ENCODE data around the gene GIT2. TPM values are rescaled to one million over a fixed set of nuclear protein-coding genes. Genes with fewer than 3 reads are reported as not detected.

The GIT2 gene
- total and polyA plus RNA-seq, 2 experiments from 2014 or later = 21.5 to 22.4 TPM

DNA sequence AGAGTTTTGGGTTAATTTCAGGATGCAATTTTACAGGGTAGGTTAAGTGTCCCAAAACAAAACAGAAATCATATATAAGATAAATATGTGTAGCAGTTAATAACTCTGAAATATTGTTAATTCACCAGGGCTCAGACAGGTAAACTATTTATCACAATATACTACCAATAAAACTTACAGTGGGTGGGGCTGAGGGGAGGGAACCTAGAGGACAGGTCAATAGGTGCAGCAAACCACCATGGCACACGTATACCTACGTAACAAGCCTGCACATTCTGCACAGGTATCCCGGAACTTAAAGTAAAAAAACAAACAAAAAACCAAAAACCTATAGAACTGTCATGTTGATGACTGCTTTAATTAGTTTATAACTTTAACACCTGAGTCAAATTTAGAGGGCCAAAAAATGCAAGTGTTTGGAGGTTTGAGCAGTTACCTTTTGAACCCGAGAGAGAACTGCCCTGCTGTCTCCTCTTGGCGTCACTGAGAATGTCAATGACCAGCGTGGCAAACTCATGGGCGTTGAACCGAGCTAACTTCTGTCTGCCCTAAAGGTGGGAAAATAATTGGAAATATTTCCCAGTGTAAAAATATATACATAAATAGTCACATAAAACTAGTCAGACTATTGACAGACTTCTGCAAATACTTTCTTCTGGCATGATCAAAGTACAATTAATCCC, 36.6 kb downstream of the GIT2 start:
- no peaks in the 10 kb centered on the region for H3K4me1 ChIP-seq (ENCODE audit: insufficient read depth)
- H3K9me2 ChIP-seq (replicated peaks; ENCODE audit: insufficient read depth) = no peaks in the 10 kb centered on the region
- no peaks in the 10 kb centered on the region for H4K20me1 ChIP-seq (ENCODE audit: insufficient read depth, poor library complexity, severe bottlenecking)
- H3K4me2 ChIP-seq = no peak overlapping the region
- no peak for DNase-seq (ENCODE audit: low spot score)
- H3K4me3 ChIP-seq = no peak overlapping the region
- no peak overlapping the region for H3K27ac ChIP-seq
- no peaks in the 10 kb centered on the region for H3K79me2 ChIP-seq
- over 99% methylated on average over 8 of the region's 8 CpGs for WGBS (ENCODE audit: low lambda C conversion rate, missing lambda C conversion rate)
- TF ChIP-seq EZH2phosphoT487 (IDR thresholded peaks at IDR 0.05; ENCODE audit: low read depth, severe bottlenecking, unreplicated experiment) (no peak), EZH2 (IDR thresholded peaks at IDR 0.05; ENCODE audit: borderline replicate concordance) (no peak)
- TF ChIP-seq, protein P1, sequence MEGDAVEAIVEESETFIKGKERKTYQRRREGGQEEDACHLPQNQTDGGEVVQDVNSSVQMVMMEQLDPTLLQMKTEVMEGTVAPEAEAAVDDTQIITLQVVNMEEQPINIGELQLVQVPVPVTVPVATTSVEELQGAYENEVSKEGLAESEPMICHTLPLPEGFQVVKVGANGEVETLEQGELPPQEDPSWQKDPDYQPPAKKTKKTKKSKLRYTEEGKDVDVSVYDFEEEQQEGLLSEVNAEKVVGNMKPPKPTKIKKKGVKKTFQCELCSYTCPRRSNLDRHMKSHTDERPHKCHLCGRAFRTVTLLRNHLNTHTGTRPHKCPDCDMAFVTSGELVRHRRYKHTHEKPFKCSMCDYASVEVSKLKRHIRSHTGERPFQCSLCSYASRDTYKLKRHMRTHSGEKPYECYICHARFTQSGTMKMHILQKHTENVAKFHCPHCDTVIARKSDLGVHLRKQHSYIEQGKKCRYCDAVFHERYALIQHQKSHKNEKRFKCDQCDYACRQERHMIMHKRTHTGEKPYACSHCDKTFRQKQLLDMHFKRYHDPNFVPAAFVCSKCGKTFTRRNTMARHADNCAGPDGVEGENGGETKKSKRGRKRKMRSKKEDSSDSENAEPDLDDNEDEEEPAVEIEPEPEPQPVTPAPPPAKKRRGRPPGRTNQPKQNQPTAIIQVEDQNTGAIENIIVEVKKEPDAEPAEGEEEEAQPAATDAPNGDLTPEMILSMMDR (IDR thresholded peaks at IDR 0.05; ENCODE audit: poor library complexity) = no peak
- H3K27me3 ChIP-seq = no peaks in the 10 kb centered on the region
- H3K36me3 ChIP-seq (replicated peaks; ENCODE audit: insufficient read depth, low read depth) = no peaks in the 10 kb centered on the region
- no peak overlapping the region for H2AFZ ChIP-seq
- no peaks in the 10 kb centered on the region for H3K9me3 ChIP-seq (ENCODE audit: low read depth)

DNA sequence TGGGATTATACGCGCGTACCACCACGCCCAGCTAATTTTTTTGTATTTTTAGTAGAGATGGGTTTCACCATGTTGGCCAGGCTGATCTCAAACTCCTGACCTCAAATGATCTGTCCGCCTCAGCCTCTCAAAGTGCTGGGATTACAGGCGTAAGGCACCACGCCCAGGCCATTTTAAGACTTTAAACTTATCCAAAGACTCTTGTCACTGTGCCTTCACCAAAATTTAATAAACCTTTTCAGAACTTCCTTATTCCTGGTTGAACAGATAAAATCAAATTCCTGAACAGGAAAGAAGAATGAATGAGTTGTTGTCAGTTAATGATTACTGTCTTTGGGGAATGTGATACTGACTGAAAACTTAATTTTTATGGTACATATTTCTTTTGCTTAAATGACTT, 37.8 kb downstream of the GIT2 start:
- no peak overlapping the region for H3K27ac ChIP-seq

DNA sequence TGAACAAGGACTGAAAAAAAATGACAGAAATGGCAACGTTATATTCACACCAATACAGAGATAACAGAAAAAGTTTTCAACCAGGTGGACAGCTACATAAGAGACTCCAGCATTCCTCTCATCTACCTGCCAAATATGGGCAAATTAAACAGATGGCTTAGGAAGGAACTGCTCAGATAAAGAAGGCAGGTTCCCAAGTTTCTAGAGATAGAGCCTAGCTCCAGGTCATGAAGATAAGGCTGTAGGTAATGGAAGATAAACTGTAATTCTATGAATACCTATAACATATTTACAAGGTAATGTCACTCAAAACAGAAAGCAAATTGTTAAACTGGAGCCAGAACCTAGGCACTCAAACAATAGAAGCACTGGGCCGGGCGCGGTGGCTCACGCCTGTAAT, 42.5 kb downstream of the GIT2 start:
- H3K27ac ChIP-seq = no peak overlapping the region
- TF ChIP-seq EZH2 (IDR thresholded peaks at IDR 0.05; ENCODE audit: borderline replicate concordance) (no peak), EZH2phosphoT487 (IDR thresholded peaks at IDR 0.05; ENCODE audit: low read depth, severe bottlenecking, unreplicated experiment) (no peak)
- TF ChIP-seq, protein P1 (IDR thresholded peaks at IDR 0.05; ENCODE audit: poor library complexity) = no peak
- no peak overlapping the region for H3K4me3 ChIP-seq
- peaks cover 17% of the 10 kb centered on the region for H3K4me1 ChIP-seq (ENCODE audit: insufficient read depth)
- no peak for DNase-seq (ENCODE audit: low spot score)
- no peak overlapping the region for H3K4me2 ChIP-seq
- H3K36me3 ChIP-seq (replicated peaks; ENCODE audit: insufficient read depth, low read depth) = no peaks in the 10 kb centered on the region
- no peaks in the 10 kb centered on the region for H3K27me3 ChIP-seq
- no peaks in the 10 kb centered on the region for H3K9me2 ChIP-seq (replicated peaks; ENCODE audit: insufficient read depth)
- no peaks in the 10 kb centered on the region for H3K9me3 ChIP-seq (ENCODE audit: low read depth)
- H3K79me2 ChIP-seq = no peaks in the 10 kb centered on the region
- no peaks in the 10 kb centered on the region for H4K20me1 ChIP-seq (ENCODE audit: insufficient read depth, poor library complexity, severe bottlenecking)
- H2AFZ ChIP-seq = no peak overlapping the region
- 94% methylated on average over 5 of the region's 5 CpGs for whole genome bisulfite sequencing (ENCODE audit: low lambda C conversion rate, missing lambda C conversion rate)

More for the DNA sequence above, 37.8 kb downstream of the GIT2 start:
- no peaks in the 10 kb centered on the region for H3K36me3 ChIP-seq (replicated peaks; ENCODE audit: insufficient read depth, low read depth)
- no peak overlapping the region for H3K4me2 ChIP-seq
- no peaks in the 10 kb centered on the region for H3K9me3 ChIP-seq (ENCODE audit: low read depth)
- H3K4me1 ChIP-seq (ENCODE audit: insufficient read depth) = no peaks in the 10 kb centered on the region
- H2AFZ ChIP-seq = no peak overlapping the region
- H3K27me3 ChIP-seq = no peaks in the 10 kb centered on the region
- TF ChIP-seq EZH2 (IDR thresholded peaks at IDR 0.05; ENCODE audit: borderline replicate concordance) = no peak
- TF ChIP-seq, protein P1 (IDR thresholded peaks at IDR 0.05; ENCODE audit: poor library complexity) = no peak
- no peak for TF ChIP-seq EZH2phosphoT487 (IDR thresholded peaks at IDR 0.05; ENCODE audit: low read depth, severe bottlenecking, unreplicated experiment)
- H3K4me3 ChIP-seq = no peak overlapping the region
- no peaks in the 10 kb centered on the region for H3K9me2 ChIP-seq (replicated peaks; ENCODE audit: insufficient read depth)
- H4K20me1 ChIP-seq (ENCODE audit: insufficient read depth, poor library complexity, severe bottlenecking) = no peaks in the 10 kb centered on the region
- WGBS (ENCODE audit: low lambda C conversion rate, missing lambda C conversion rate) = 97% methylated on average over 7 of the region's 7 CpGs
- no peaks in the 10 kb centered on the region for H3K79me2 ChIP-seq
- no peak for DNase-seq (ENCODE audit: low spot score)

Measured in hepatocyte (in vitro differentiated cells).